GM12878 (cell line): ENCODE results near the gene TP53I11. TPM values are rescaled to one million over a fixed set of nuclear protein-coding genes. Genes with fewer than 3 reads are reported as not detected.

Experiments used
- ATAC-seq: fragments of 200-7000 bp; cut with Tn5 transposase; 3 replicates; pipeline ENCODE4 v1.9.1; 2020; ENCODE audit warnings: mild to moderate bottlenecking, moderate library complexity
- BruUV-seq: library from RNA; stranded (reverse); fragments of 400-500 nt; replicated peaks from 2 replicates; lab custom pipeline; 2021; lab: Mats Ljungman, UMichigan
- CTCF ChIA-PET: fragments of 300-600 bp; sonication (Branson Sonifier 250); formaldehyde crosslinking; extraction: SDS; loops from one replicate; lab custom pipeline; 2021; ENCODE audit warnings: inconsistent platforms; lab: Yijun Ruan, JAX
- POLR2A ChIA-PET: fragments of 350-600 bp; formaldehyde crosslinking; extraction: SDS; loops from one replicate; lab custom pipeline; 2021; ENCODE audit warnings: inconsistent platforms; lab: Charles Lee
- RAD21 ChIA-PET: fragments of 300-600 bp; sonication (Branson Sonifier 250); formaldehyde crosslinking; loops from one replicate; lab custom pipeline; 2023; ENCODE audit warnings: antibody characterized with exemption; ENCODE audit not compliant: unreplicated experiment; lab: Charles Lee
- SMC1A ChIA-PET: fragments of 300-600 bp; sonication (Branson Sonifier 250); formaldehyde crosslinking; loops from one replicate; lab custom pipeline; 2023; ENCODE audit not compliant: unreplicated experiment, uncharacterized antibody; lab: Charles Lee
- DNase-seq: peaks from one replicate; pipeline ENCODE4 v3.0.0-alpha.2; 2011; ENCODE audit warnings: low read depth, low spot score
- FAIRE-seq: peaks from 3 replicates; lab custom pipeline; 2011; peaks lifted over from hg19 to GRCh38; lab: Jason Lieb, UNC
- H2AFZ ChIP-seq: 2 replicates; pipeline ENCODE4 v1.6.0; 2011; ENCODE audit warnings: low read depth, low read length, control low read depth; ENCODE audit not compliant: control insufficient read depth
- H3K27ac ChIP-seq: 2 replicates; pipeline ENCODE4 v1.5.1; 2011; ENCODE audit warnings: control low read depth; ENCODE audit not compliant: control insufficient read depth, insufficient read depth
- H3K27me3 ChIP-seq, 2 experiments: replicated peaks in 1 of 2; 2 replicates each; pipeline versions ENCODE4 v1.6.0 to v1.6.1; 2011; ENCODE audit warnings: low read length in 1 of 2; ENCODE audit not compliant: control insufficient read depth in 2 of 2, insufficient read depth in 2 of 2
- H3K36me3 ChIP-seq, 2 experiments: 2 replicates each; pipeline ENCODE4 v1.5.1; 2011; ENCODE audit warnings: low read length in 1 of 2; ENCODE audit not compliant: control insufficient read depth in 2 of 2, insufficient read depth in 2 of 2
- H3K4me1 ChIP-seq: 2 replicates; pipeline ENCODE4 v1.6.1; 2011; ENCODE audit warnings: mild to moderate bottlenecking, low read length, moderate library complexity, mixed read lengths; ENCODE audit not compliant: control insufficient read depth, insufficient read depth
- H3K4me2 ChIP-seq: 2 replicates; pipeline ENCODE4 v1.6.0; 2011; ENCODE audit warnings: control low read depth; ENCODE audit not compliant: control insufficient read depth, insufficient read depth
- H3K4me3 ChIP-seq: fragments of 200-600 bp; sonication (generic); 2 replicates; pipeline ENCODE4 v1.5.1; 2016
- H3K79me2 ChIP-seq: 2 replicates; pipeline ENCODE4 v1.6.0; 2011; ENCODE audit warnings: low read length; ENCODE audit not compliant: control insufficient read depth, insufficient read depth
- H3K9ac ChIP-seq: 2 replicates; pipeline ENCODE4 v1.8.0; 2011; ENCODE audit warnings: low read length, control low read depth, mixed read lengths; ENCODE audit not compliant: control insufficient read depth, insufficient read depth
- H3K9me3 ChIP-seq: replicated peaks from 3 replicates; pipeline ENCODE4 v1.5.1; 2011; ENCODE audit warnings: mild to moderate bottlenecking, low read length; ENCODE audit not compliant: control insufficient read depth, insufficient read depth
- H4K20me1 ChIP-seq: 2 replicates; pipeline ENCODE4 v1.6.0; 2011; ENCODE audit not compliant: control insufficient read depth, insufficient read depth
- ATF3 ChIP-seq: IDR thresholded peaks from 2 replicates; pipeline ENCODE4 v1.6.1; 2011; ENCODE audit warnings: low read depth, mild to moderate bottlenecking, low read length, moderate library complexity, borderline replicate concordance; ENCODE audit errors: extremely low read depth
- CBX3 ChIP-seq: fragments of 200-600 bp; sonication (generic); IDR thresholded peaks from 2 replicates; pipeline ENCODE4 v1.6.1; 2016; ENCODE audit warnings: low read depth, borderline replicate concordance
- CREM ChIP-seq: IDR thresholded peaks from 2 replicates; pipeline ENCODE4 v1.6.1; 2014; ENCODE audit warnings: antibody characterized with exemption, low read depth
- FOXM1 ChIP-seq: IDR thresholded peaks from 2 replicates; pipeline ENCODE4 v1.6.1; 2012; ENCODE audit warnings: low read depth, mild to moderate bottlenecking, inconsistent platforms, low read length, moderate library complexity
- GATAD2B ChIP-seq: fragments of 450-650 bp; conservative IDR thresholded peaks from 2 replicates; pipeline ENCODE4 v1.6.1; 2017; ENCODE audit warnings: low read depth, mild to moderate bottlenecking, moderate library complexity
- HSF1 ChIP-seq: fragments of 150-350 bp; IDR thresholded peaks from 2 replicates; pipeline ENCODE4 v1.6.1; 2014; ENCODE audit warnings: mild to moderate bottlenecking, low read depth, low read length
- IRF3 ChIP-seq: fragments of 450-650 bp; IDR thresholded peaks from 2 replicates; pipeline ENCODE4 v1.6.1; 2014; ENCODE audit warnings: mild to moderate bottlenecking
- JUNB ChIP-seq: IDR thresholded peaks from 2 replicates; pipeline ENCODE4 v1.6.1; 2016; ENCODE audit warnings: antibody characterized with exemption, mild to moderate bottlenecking
- MYB ChIP-seq: fragments of 150-350 bp; IDR thresholded peaks from 2 replicates; pipeline ENCODE4 v1.6.1; 2014; ENCODE audit warnings: mild to moderate bottlenecking, low read depth, low read length, borderline replicate concordance
- MYC ChIP-seq: IDR thresholded peaks from 2 replicates; pipeline ENCODE4 v1.6.1; 2011; ENCODE audit warnings: mild to moderate bottlenecking, low read length, moderate library complexity, inconsistent platforms; ENCODE audit not compliant: insufficient read depth, insufficient replicate concordance, insufficient read length, severe bottlenecking
- NR2C2 ChIP-seq: IDR thresholded peaks from 2 replicates; pipeline ENCODE4 v1.6.1; 2011; ENCODE audit warnings: borderline replicate concordance, low read depth; ENCODE audit not compliant: control insufficient read depth, insufficient read length
- NRF1 ChIP-seq: conservative IDR thresholded peaks from 2 replicates; pipeline ENCODE4 v1.6.1; 2011; ENCODE audit warnings: mild to moderate bottlenecking, low read depth, low read length, improper control_type of control experiment
- REST ChIP-seq: IDR thresholded peaks from 2 replicates; pipeline ENCODE4 v1.6.1; 2012; ENCODE audit warnings: mild to moderate bottlenecking, low read depth, low read length
- SMAD5 ChIP-seq: IDR thresholded peaks from 2 replicates; pipeline ENCODE4 v1.6.1; 2016; ENCODE audit warnings: antibody characterized with exemption, low read depth
- SP1 ChIP-seq: IDR thresholded peaks from one replicate; pipeline ENCODE4 v1.6.1; 2011; ENCODE audit warnings: low read depth, low read length
- SUPT20H ChIP-seq: IDR thresholded peaks from 2 replicates; pipeline ENCODE4 v1.6.1; 2011; ENCODE audit warnings: low read depth, mild to moderate bottlenecking, low read length, moderate library complexity, borderline replicate concordance; ENCODE audit not compliant: control insufficient read depth
- ZNF622 ChIP-seq: fragments of 450-650 bp; IDR thresholded peaks from 2 replicates; pipeline ENCODE4 v1.6.1; 2017; ENCODE audit warnings: mild to moderate bottlenecking, inconsistent platforms
- WGBS: methylation state at CpG from one replicate; pipeline ENCODE4 v1.1.6; 2016; ENCODE audit warnings: low lambda C conversion rate; ENCODE audit not compliant: insufficient replicate concordance, insufficient coverage; ENCODE audit errors: missing lambda C conversion rate; 5-methylcytosine and 5-hydroxymethylcytosine counted together
- in situ Hi-C: fragments of 300-500 bp; cut with MboI; formaldehyde crosslinking; loops from 9 replicates; pipeline ENCODE4 v1.14.3; 2018; ENCODE audit warnings: mixed read lengths
- intact Hi-C: fragments of 100-400 bp; cut with micrococcal nuclease; formaldehyde crosslinking; loops from one replicate; pipeline ENCODE4 v1.14.2; 2022; ENCODE audit not compliant: unreplicated experiment
- polyA plus RNA-seq, 11 experiments: library from polyadenylated mRNA; depleted of rRNA in 4 of 11; unstranded in 6 of 11; stranded (reverse) in 5 of 11; fragments of >200 nt; fragmentation: Nextera tagmentation in 4 of 11; fragmentation: Illumina TruSeq in 1 of 11; extraction: Ambion mirVana in 4 of 11; extraction: Trizol in 1 of 11; gene quantifications; 1 replicate in 1 of 11; 2 replicates in 10 of 11; pipeline versions ENCODE4 v1.2.1 to v1.2.3, GENCODE V29; 2011 to 2016; ENCODE audit warnings: inconsistent platforms in 2 of 11, missing spikeins in 2 of 11, low read depth in 1 of 11
- total RNA-seq, 4 experiments: library from RNA; depleted of rRNA in 3 of 4; stranded (reverse); fragments of >200 nt in 3 of 4; fragmentation: Illumina TruSeq in 1 of 4; extraction: Trizol in 1 of 4; gene quantifications; 2 replicates each; pipeline versions ENCODE4 v1.2.1 to v1.2.3, GENCODE V29; 2013 to 2021

TP53I11 gene
- total and polyA plus RNA-seq, 10 of the 15 experiments (the other 5 are each of a cell fraction or from before 2014, with no cell fraction given) = 0.03 to 0.28 (median 0.17) TPM; not detected in 3

GRCh38 chr11:44944181-44944852, 6.4 kb downstream of the TP53I11 start:
- POLR2A ChIA-PET = no interaction called here
- DNase-seq (no peak), FAIRE-seq (no peak), ATAC-seq (no peak)
- no TSS peak for BruUV-seq
- Histone ChIP-seq H3K27me3 (peaks cover 0 to 3% of the 10 kb centered on the region in 2 experiments; a peak in 2 of 4 replicates), H3K27ac (no peak overlapping the region), H3K4me3 (no peak overlapping the region), H3K36me3 (no peaks in the 10 kb centered on the region), H3K9ac (no peak overlapping the region), H3K9me3 (peaks cover 2% of the 10 kb centered on the region; the same call in 1 of the 3 replicates), H3K4me2 (no peak overlapping the region), H3K4me1 (peaks cover 17% of the 10 kb centered on the region), H4K20me1 (0 out of 2 replicates have a peak, but pooled peaks cover 2% of the 10 kb centered on the region), H3K79me2 (no peaks in the 10 kb centered on the region), H2AFZ (no peak overlapping the region)
- intact Hi-C loops = no loop called here
- SMC1A ChIA-PET = interaction anchor here (1.2 kb wide), 1 partner anchor 134 kb away, joined by 3 read pairs; no protein-coding TSS in a partner anchor
- CTCF ChIA-PET = interaction anchor here (0.9 to 2.2 kb wide), 4 partner anchors 8 to 159 kb away, joined by 4 to 9 read pairs (median 7); no protein-coding TSS in a partner anchor
- 52% methylated on average over 7 of the region's 7 CpGs for WGBS
- RAD21 ChIA-PET = interaction anchor here (1.0 kb wide), 1 partner anchor 161 kb away, joined by 4 read pairs; no protein-coding TSS in a partner anchor
- in situ Hi-C loops = loop anchor here (25.0 kb wide), 1 partner anchor 393 kb away; no protein-coding TSS in a partner anchor
- no peak for TF ChIP-seq NR2C2
- no peak for TF ChIP-seq SMAD5
- no peak for TF ChIP-seq MYC
- TF ChIP-seq CBX3 = no peak
- no peak for TF ChIP-seq ZNF622
- TF ChIP-seq ATF3 = no peak
- TF ChIP-seq REST = no peak
- no peak for TF ChIP-seq NRF1
- TF ChIP-seq MYB = no peak
- no peak for TF ChIP-seq SP1
- TF ChIP-seq FOXM1 = no peak
- TF ChIP-seq HSF1 = no peak
- TF ChIP-seq IRF3 = no peak
- no peak for TF ChIP-seq SUPT20H
- TF ChIP-seq GATAD2B = no peak
- TF ChIP-seq CREM = no peak
- TF ChIP-seq JUNB = no peak
